ENCODE data around the gene IL1R2. TPM values are rescaled to one million over a fixed set of nuclear protein-coding genes. Genes with fewer than 3 reads are reported as not detected.

Gene IL1R2
- total and polyA plus RNA-seq, 2 of the 8 experiments (the other 6 are each of a cell fraction or from before 2014, with no cell fraction given) = 0.06 TPM; not detected in 1

GRCh38 chr2:102040229-102040628 lies 48.5 kb downstream of the IL1R2 start (continued):
- no peak for TF ChIP-seq RFX5 (IDR thresholded peaks at IDR 0.05; ENCODE audit: borderline replicate concordance, low read depth, low read length)
- TF ChIP-seq SRF (IDR thresholded peaks at IDR 0.05; ENCODE audit: low read depth, low read length) = no peak
- no peak for TF ChIP-seq CREB1 (IDR thresholded peaks at IDR 0.05)
- no peak for TF ChIP-seq CBX5 (IDR thresholded peaks at IDR 0.05; ENCODE audit: low read depth, low read length)
- TF ChIP-seq ATF2 (IDR thresholded peaks at IDR 0.05; ENCODE audit: low read length) = no peak
